SH-SY5Y (cell line): ENCODE data around the gene CTNNA3.

ENCODE experiments used
- GATA2 ChIP-seq: IDR thresholded peaks from 2 replicates; pipeline ENCODE4 v1.6.1; 2011; ENCODE audit warnings: mild to moderate bottlenecking, low read depth, low read length
- GATA3 ChIP-seq: IDR thresholded peaks from 2 replicates; pipeline ENCODE4 v1.6.1; 2011; ENCODE audit warnings: low read depth, mild to moderate bottlenecking, low read length, moderate library complexity

DNA sequence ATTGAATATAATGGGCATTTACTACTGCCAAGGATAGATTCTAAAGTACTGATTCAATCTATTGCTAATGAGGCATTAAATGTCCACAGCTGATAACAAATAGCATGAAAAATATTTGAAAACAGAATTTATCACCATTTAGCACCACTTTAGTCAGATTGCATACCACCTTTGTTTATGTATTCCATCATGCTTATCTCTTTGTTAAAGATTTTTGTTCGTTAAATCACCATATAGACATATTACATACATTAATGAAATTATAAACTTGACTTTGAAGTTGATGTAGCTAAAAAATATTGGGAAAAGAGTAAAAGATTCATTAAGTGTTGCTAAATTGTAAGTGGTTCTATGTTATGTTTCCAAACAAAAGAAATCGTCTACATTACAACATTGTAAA lies 1022.9 kb downstream of the CTNNA3 start:
- TF ChIP-seq GATA3: no peak
- TF ChIP-seq GATA2: no peak
